Measurements from ENCODE around the gene AREG.

AREG gene

GRCh38 chr4:74433043-74433442 lies 11.9 kb upstream of the AREG start:
- DNase-seq = no peak

- DNase-seq = no peak
Measured at GRCh38 chr4:74433541-74434172, 11.3 kb upstream of the AREG start.

- no peak for DNase-seq
Measured at GRCh38 chr4:74435296-74435695, 9.6 kb upstream of the AREG start.

- DNase-seq = no peak
Measured at GRCh38 chr4:74437866-74438265, 7.1 kb upstream of the AREG start.

- DNase-seq = no peak
Measured at GRCh38 chr4:74438661-74439060, 6.3 kb upstream of the AREG start.

- no peak for DNase-seq
Measured at GRCh38 chr4:74439952-74440351, 5.0 kb upstream of the AREG start.

- no peak for DNase-seq
Measured at GRCh38 chr4:74440356-74440755, 4.6 kb upstream of the AREG start.

GRCh38 chr4:74441744-74442143 lies 3.2 kb upstream of the AREG start:
- no peak for DNase-seq

- no peak for DNase-seq
Measured at GRCh38 chr4:74446193-74446868, 1.4 kb downstream of the AREG start.

GRCh38 chr4:74446896-74447295 lies 2.0 kb downstream of the AREG start:
- DNase-seq = no peak

GRCh38 chr4:74447636-74448233 lies 2.8 kb downstream of the AREG start:
- DNase-seq = no peak

- no peak for DNase-seq
Measured at GRCh38 chr4:74449571-74450297, 4.8 kb downstream of the AREG start.

- DNase-seq = no peak
Measured at GRCh38 chr4:74450298-74450683, 5.4 kb downstream of the AREG start.

- DNase-seq = no peak
Measured at GRCh38 chr4:74451214-74451661, 6.3 kb downstream of the AREG start.

- no peak for DNase-seq
Measured at GRCh38 chr4:74453037-74453635, 8.2 kb downstream of the AREG start.

GRCh38 chr4:74453829-74454742 lies 9.2 kb downstream of the AREG start:
- no peak for DNase-seq

- DNase-seq = no peak
Measured at GRCh38 chr4:74455361-74456055, 10.6 kb downstream of the AREG start.

GRCh38 chr4:74456056-74456744 lies 11.3 kb downstream of the AREG start:
- no peak for DNase-seq

GRCh38 chr4:74456849-74457395 lies 12.0 kb downstream of the AREG start:
- DNase-seq = no peak

GRCh38 chr4:74460833-74461232 lies 15.9 kb downstream of the AREG start:
- no peak for DNase-seq

All from right kidney (tissue), 1 donor.